Chondrocyte (in vitro differentiated cells): ENCODE measurements around the gene ACSF3. TPM values are rescaled to one million over a fixed set of nuclear protein-coding genes. Genes with fewer than 3 reads are reported as not detected.

Experiments used
- DNase-seq: peaks from one replicate; pipeline ENCODE4 v3.0.0; 2021; ENCODE audit warnings: mixed read lengths, low spot score
- H3K27ac Mint-ChIP-seq: one replicate; pipeline ENCODE4 v1.8.0; 2021; ENCODE audit warnings: mild to moderate bottlenecking, moderate library complexity, mixed read lengths; ENCODE audit not compliant: unreplicated experiment
- H3K27me3 Mint-ChIP-seq: 2 replicates; pipeline ENCODE4 v1.8.0; 2021; ENCODE audit warnings: low read depth, mixed read lengths
- H3K36me3 Mint-ChIP-seq: 2 replicates; pipeline ENCODE4 v1.8.0; 2021; ENCODE audit warnings: low read depth, mixed read lengths
- H3K4me1 Mint-ChIP-seq: 2 replicates; pipeline ENCODE4 v1.8.0; 2021; ENCODE audit warnings: low read depth, mild to moderate bottlenecking, mixed read lengths
- H3K4me3 Mint-ChIP-seq: one replicate; pipeline ENCODE4 v1.8.0; 2021; ENCODE audit warnings: mild to moderate bottlenecking, moderate library complexity, mixed read lengths; ENCODE audit not compliant: unreplicated experiment
- H3K9me3 Mint-ChIP-seq: 2 replicates; pipeline ENCODE4 v1.8.0; 2021; ENCODE audit warnings: low read depth, mixed read lengths
- total RNA-seq: library from RNA; stranded (reverse); gene quantifications from 3 replicates; pipeline ENCODE4 v1.2.1, GENCODE V29; 2021
- TF ChIP-seq, protein P1 (sequence below): fragments of 200-600 bp; sonication (generic); IDR thresholded peaks from 2 replicates; pipeline ENCODE4 v1.5.0; 2021; ENCODE audit warnings: antibody characterized with exemption, mild to moderate bottlenecking, moderate library complexity

ACSF3 gene
- total RNA-seq, 1 donor from 2014 or later: 19.5 TPM

DNA sequence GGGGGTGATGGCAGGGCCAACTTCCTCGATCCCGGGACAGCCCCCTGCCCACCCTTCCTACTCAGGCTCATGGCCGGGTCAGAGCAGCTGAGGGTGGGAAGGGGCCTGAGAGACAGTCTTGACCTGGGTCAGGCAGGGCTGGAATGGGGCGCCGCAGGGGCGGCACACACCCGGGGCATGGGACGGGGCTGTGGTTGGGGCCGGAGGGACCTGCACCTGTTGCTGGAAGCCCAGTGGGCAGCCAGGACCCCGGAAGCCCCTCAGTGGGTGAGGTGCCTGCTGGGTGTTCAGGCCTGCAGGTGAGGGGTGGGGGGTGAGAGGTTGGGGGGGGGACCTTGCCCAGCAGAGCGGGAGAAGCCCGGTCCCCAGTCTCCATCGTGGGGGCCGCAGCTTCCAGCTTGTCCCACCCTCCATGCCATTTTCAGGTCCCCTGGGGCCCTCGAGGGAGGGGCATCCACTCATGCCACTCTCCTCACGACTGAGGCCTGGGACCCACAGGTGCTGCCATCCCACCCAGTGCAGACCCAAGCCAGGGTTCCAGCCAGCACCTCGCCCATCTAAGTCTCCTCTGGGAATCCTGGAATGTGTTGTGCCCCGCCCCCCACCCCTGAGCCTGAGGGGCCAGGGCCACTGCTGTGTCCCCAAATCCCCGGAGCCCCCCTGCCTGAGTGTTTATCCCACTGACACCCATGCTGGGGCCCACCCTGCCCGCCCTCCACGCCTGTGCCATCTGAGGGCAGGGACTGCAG is 43.4 kb upstream of the ACSF3 start:
- TF ChIP-seq, protein P1, sequence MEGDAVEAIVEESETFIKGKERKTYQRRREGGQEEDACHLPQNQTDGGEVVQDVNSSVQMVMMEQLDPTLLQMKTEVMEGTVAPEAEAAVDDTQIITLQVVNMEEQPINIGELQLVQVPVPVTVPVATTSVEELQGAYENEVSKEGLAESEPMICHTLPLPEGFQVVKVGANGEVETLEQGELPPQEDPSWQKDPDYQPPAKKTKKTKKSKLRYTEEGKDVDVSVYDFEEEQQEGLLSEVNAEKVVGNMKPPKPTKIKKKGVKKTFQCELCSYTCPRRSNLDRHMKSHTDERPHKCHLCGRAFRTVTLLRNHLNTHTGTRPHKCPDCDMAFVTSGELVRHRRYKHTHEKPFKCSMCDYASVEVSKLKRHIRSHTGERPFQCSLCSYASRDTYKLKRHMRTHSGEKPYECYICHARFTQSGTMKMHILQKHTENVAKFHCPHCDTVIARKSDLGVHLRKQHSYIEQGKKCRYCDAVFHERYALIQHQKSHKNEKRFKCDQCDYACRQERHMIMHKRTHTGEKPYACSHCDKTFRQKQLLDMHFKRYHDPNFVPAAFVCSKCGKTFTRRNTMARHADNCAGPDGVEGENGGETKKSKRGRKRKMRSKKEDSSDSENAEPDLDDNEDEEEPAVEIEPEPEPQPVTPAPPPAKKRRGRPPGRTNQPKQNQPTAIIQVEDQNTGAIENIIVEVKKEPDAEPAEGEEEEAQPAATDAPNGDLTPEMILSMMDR: no peak
- H3K4me1 Mint-ChIP-seq: no peaks in the 10 kb centered on the region
- no peaks in the 10 kb centered on the region for H3K36me3 Mint-ChIP-seq
- no peak overlapping the region for H3K4me3 Mint-ChIP-seq
- H3K9me3 Mint-ChIP-seq: peaks cover 3% of the 10 kb centered on the region
- DNase-seq: peak; percentile 90
- no peak overlapping the region for H3K27ac Mint-ChIP-seq
- peaks cover 29% of the 10 kb centered on the region for H3K27me3 Mint-ChIP-seq

DNA sequence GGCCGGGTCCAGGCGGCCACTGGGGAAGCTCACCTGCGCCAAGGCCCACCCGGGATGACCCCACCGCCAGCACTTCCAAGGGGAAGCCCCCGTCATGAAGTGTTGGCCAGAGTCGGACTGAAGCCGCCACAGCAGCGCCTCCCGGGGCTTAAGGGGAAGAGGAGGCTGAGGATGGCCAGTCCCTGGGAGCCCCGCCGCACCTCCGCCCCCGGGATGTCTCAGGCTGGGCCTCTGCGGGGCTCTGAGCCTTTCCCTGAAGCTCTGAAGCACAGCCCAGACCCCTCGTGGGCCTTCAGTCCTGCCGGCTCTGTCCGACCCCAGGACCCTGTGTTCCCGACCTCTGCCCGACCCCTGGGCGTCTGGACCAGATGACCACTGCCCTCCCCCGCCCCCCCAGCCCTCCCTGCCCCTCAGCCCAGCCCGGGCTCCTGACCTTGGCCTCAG is 42.8 kb upstream of the ACSF3 start:
- H3K27ac Mint-ChIP-seq: no peak overlapping the region
- no peaks in the 10 kb centered on the region for H3K4me1 Mint-ChIP-seq
- TF ChIP-seq, protein P1: no peak
- H3K9me3 Mint-ChIP-seq: peaks cover 2% of the 10 kb centered on the region
- H3K36me3 Mint-ChIP-seq: no peaks in the 10 kb centered on the region
- peak; percentile 71 for DNase-seq
- H3K4me3 Mint-ChIP-seq: no peak overlapping the region
- H3K27me3 Mint-ChIP-seq: peaks cover 27% of the 10 kb centered on the region

DNA sequence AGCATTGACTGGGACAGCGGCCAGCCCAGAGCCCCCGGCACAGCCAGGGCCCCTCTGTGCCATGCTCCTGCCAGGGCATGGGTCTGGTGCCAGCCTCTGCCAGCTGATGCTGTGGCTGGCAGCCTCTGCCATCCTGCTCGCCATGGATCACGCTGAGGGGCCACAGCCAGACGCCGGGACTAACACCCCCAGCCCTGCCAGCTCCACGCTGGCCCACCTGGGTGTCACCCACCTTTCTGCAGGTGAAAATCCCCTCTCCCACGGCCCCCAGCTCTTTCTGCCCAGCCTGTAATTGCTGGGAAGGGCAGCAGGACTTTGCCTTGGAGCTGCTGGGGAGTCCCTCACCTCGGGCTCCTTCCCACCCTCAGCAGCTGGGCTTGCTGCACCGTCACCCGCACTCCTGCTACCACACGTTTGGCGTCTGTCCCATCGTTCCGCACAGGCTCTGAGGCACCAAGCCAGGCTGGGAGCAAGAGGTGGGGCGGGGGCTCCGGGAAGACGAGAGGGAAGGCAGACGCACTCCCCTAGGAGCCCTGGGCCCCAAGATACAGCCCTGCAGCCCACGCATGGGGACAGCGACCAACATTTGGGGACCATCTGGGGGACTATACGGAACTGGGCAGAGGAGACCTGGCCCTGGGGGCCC is 42.0 kb upstream of the ACSF3 start:
- no peaks in the 10 kb centered on the region for H3K4me1 Mint-ChIP-seq
- peaks cover 27% of the 10 kb centered on the region for H3K27me3 Mint-ChIP-seq
- peak; percentile 86 for DNase-seq
- H3K27ac Mint-ChIP-seq: no peak overlapping the region
- no peaks in the 10 kb centered on the region for H3K36me3 Mint-ChIP-seq
- TF ChIP-seq, protein P1: no peak
- no peak overlapping the region for H3K4me3 Mint-ChIP-seq
- H3K9me3 Mint-ChIP-seq: no peaks in the 10 kb centered on the region

DNA sequence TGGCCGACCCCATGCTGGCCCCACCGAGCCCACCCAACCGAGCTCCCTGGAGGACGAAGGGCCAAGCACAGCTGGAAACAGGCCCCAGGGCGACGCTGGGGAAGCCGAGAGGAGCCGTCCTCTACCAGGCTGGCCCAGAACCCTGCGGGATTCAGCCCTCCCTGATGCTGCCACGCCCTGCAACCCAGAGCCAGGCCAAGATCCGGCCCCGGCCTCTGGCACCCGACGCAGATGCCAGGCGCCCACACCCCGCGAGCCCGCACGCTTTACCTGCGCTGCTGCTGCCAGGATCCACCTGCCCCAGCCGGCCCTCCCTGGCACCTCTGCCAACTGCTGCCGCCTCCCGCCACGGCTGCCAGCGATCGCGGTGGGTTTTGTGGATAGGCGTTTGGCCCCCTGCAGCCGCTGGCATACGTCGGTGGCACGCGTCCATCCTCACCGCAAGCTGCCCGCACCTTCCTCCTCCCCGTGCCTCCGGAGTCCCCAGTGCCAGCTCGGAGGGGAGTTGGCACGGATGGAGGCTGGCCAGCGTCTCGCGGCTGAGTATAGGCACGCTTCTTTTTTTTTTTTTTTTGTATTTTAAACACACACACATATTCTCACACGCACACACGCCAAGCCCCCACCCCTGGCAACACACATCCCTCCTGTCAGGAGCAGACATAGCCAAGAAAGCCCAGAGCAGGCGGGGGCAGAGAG is 41.3 kb upstream of the ACSF3 start:
- Mint-ChIP-seq H3K36me3 (no peaks in the 10 kb centered on the region), H3K4me1 (no peaks in the 10 kb centered on the region), H3K27me3 (peaks cover 25% of the 10 kb centered on the region), H3K4me3 (no peak overlapping the region), H3K27ac (no peak overlapping the region), H3K9me3 (no peaks in the 10 kb centered on the region)
- TF ChIP-seq, protein P1: no peak
- DNase-seq: peak; percentile 85
